ENCODE data around the gene MVK. TPM values are rescaled to one million over a fixed set of nuclear protein-coding genes. Genes with fewer than 3 reads are reported as not detected.

Gene MVK
- total and polyA plus RNA-seq, 2 donors (not counting 1 experiment from before 2014, with no cell fraction given) = 18.8 to 22.1 TPM

DNA sequence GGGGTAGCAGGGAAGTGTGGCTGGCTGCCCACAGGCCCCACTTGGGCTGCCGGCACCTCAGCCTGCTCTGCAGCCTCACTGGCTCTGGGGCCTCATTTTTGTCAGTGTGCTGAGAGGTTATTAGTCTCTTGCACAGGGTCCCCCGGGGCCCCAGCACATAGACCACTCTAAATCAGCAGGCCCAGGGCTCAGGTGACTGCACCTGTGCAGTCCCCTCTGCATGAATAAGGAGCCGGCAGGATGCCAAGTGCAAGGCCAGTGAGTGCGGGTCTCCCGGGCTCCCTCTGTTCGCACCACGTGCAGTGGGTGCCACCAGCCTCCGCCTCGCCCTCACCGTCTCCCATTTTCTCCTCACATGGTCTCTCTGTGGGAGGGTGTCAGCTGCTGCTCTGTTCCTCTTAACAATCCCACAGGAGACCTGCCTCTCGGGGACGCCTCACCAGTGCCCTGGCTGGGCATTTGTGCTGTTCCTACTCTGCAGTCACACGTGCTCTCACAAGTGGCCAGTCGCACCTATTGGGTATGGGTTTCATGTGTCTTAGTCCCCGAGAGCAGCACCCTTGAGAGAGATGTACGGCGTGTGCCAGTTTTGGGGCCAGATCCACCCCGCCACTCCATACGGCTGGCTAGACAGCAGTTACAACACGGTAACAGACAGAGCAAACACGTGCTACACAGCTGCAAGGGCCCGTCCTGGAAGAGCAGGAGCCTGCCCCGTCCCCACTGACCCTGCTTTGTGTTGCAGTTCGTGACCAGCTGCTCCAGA, 40.7 kb upstream of the MVK start:
- H3K4me2 ChIP-seq (ENCODE audit: extremely low read depth, insufficient read depth, low read length) = no peak overlapping the region
- H3K79me2 ChIP-seq (ENCODE audit: control insufficient read depth, insufficient read depth, low read length) = no peaks in the 10 kb centered on the region
- H4K20me1 ChIP-seq (ENCODE audit: control insufficient read depth, extremely low read depth, insufficient read depth, low read length) = no peaks in the 10 kb centered on the region
- no peaks in the 10 kb centered on the region for H3K4me1 ChIP-seq (ENCODE audit: control insufficient read depth, extremely low read depth, insufficient read depth, low read length)
- TF ChIP-seq, protein P1, sequence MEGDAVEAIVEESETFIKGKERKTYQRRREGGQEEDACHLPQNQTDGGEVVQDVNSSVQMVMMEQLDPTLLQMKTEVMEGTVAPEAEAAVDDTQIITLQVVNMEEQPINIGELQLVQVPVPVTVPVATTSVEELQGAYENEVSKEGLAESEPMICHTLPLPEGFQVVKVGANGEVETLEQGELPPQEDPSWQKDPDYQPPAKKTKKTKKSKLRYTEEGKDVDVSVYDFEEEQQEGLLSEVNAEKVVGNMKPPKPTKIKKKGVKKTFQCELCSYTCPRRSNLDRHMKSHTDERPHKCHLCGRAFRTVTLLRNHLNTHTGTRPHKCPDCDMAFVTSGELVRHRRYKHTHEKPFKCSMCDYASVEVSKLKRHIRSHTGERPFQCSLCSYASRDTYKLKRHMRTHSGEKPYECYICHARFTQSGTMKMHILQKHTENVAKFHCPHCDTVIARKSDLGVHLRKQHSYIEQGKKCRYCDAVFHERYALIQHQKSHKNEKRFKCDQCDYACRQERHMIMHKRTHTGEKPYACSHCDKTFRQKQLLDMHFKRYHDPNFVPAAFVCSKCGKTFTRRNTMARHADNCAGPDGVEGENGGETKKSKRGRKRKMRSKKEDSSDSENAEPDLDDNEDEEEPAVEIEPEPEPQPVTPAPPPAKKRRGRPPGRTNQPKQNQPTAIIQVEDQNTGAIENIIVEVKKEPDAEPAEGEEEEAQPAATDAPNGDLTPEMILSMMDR (conservative IDR thresholded peaks at IDR 0.05 in 1 of 2, IDR thresholded peaks at IDR 0.05 in 1 of 2; ENCODE audit: low read depth in 1 of 2, low read length in 2 of 2) = no peak
- no peak for TF ChIP-seq EZH2 (IDR thresholded peaks at IDR 0.05; ENCODE audit: low read length, missing control alignments)
- H3K4me3 ChIP-seq (replicated peaks in 1 of 4; ENCODE audit: control extremely low read depth in 1 of 4, insufficient read depth in 1 of 4, low read depth in 3 of 4, low read length in 4 of 4) = no peak overlapping the region
- no peaks in the 10 kb centered on the region for H3K9me3 ChIP-seq (ENCODE audit: control insufficient read depth, insufficient read depth, low read depth, low read length)
- H2AFZ ChIP-seq (ENCODE audit: low read length) = no peak overlapping the region
- DNase-seq (ENCODE audit: low read depth in 2 of 2) = no peak
- peaks cover 2% of the 10 kb centered on the region for H3K36me3 ChIP-seq (ENCODE audit: control insufficient read depth, insufficient read depth, low read length)
- no peak overlapping the region for H3K9ac ChIP-seq (ENCODE audit: insufficient read depth, low read length)
- no peaks in the 10 kb centered on the region for H3K27me3 ChIP-seq (ENCODE audit: control insufficient read depth, insufficient read depth, low read length)
- H3K27ac ChIP-seq (ENCODE audit: insufficient read depth, low read length) = no peak overlapping the region

DNA sequence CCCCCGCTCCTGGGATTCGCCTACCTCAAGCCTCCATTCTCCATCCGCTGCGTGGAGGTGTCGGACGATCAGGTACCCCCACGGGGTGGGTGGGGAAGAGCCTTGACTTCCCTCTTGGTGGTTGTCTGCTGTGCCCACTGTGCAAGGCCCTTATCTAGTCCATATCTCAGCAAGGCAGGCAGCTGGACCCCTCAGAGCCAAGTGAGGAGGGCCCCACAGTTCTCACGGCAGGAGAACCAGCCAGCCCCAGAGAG, 40.2 kb upstream of the MVK start:
- Histone ChIP-seq H3K9ac (ENCODE audit: insufficient read depth, low read length) (no peak overlapping the region), H3K27me3 (ENCODE audit: control insufficient read depth, insufficient read depth, low read length) (no peaks in the 10 kb centered on the region), H3K9me3 (ENCODE audit: control insufficient read depth, insufficient read depth, low read depth, low read length) (no peaks in the 10 kb centered on the region), H3K4me3 (replicated peaks in 1 of 4; ENCODE audit: control extremely low read depth in 1 of 4, insufficient read depth in 1 of 4, low read depth in 3 of 4, low read length in 4 of 4) (no peak overlapping the region), H3K27ac (ENCODE audit: insufficient read depth, low read length) (no peak overlapping the region), H3K4me2 (ENCODE audit: extremely low read depth, insufficient read depth, low read length) (no peak overlapping the region), H3K4me1 (ENCODE audit: control insufficient read depth, extremely low read depth, insufficient read depth, low read length) (no peaks in the 10 kb centered on the region), H3K79me2 (ENCODE audit: control insufficient read depth, insufficient read depth, low read length) (no peaks in the 10 kb centered on the region), H4K20me1 (ENCODE audit: control insufficient read depth, extremely low read depth, insufficient read depth, low read length) (no peaks in the 10 kb centered on the region), H2AFZ (ENCODE audit: low read length) (no peak overlapping the region), H3K36me3 (ENCODE audit: control insufficient read depth, insufficient read depth, low read length) (peaks cover 2% of the 10 kb centered on the region)
- TF ChIP-seq, protein P1 (conservative IDR thresholded peaks at IDR 0.05 in 1 of 2, IDR thresholded peaks at IDR 0.05 in 1 of 2; ENCODE audit: low read depth in 1 of 2, low read length in 2 of 2) = no peak
- no peak for TF ChIP-seq EZH2 (IDR thresholded peaks at IDR 0.05; ENCODE audit: low read length, missing control alignments)
- no peak for DNase-seq (ENCODE audit: low read depth in 2 of 2)

- Histone ChIP-seq H3K4me2 (ENCODE audit: extremely low read depth, insufficient read depth, low read length) (no peak overlapping the region), H3K27me3 (ENCODE audit: control insufficient read depth, insufficient read depth, low read length) (no peaks in the 10 kb centered on the region), H4K20me1 (ENCODE audit: control insufficient read depth, extremely low read depth, insufficient read depth, low read length) (no peaks in the 10 kb centered on the region), H3K4me3 (replicated peaks in 1 of 4; ENCODE audit: control extremely low read depth in 1 of 4, insufficient read depth in 1 of 4, low read depth in 3 of 4, low read length in 4 of 4) (no peak overlapping the region), H3K27ac (ENCODE audit: insufficient read depth, low read length) (no peak overlapping the region), H3K9ac (ENCODE audit: insufficient read depth, low read length) (no peak overlapping the region), H3K79me2 (ENCODE audit: control insufficient read depth, insufficient read depth, low read length) (no peaks in the 10 kb centered on the region), H3K9me3 (ENCODE audit: control insufficient read depth, insufficient read depth, low read depth, low read length) (no peaks in the 10 kb centered on the region), H3K36me3 (ENCODE audit: control insufficient read depth, insufficient read depth, low read length) (peaks cover 2% of the 10 kb centered on the region), H2AFZ (ENCODE audit: low read length) (no peak overlapping the region), H3K4me1 (ENCODE audit: control insufficient read depth, extremely low read depth, insufficient read depth, low read length) (no peaks in the 10 kb centered on the region)
- no peak for TF ChIP-seq EZH2 (IDR thresholded peaks at IDR 0.05; ENCODE audit: low read length, missing control alignments)
- TF ChIP-seq, protein P1 (conservative IDR thresholded peaks at IDR 0.05 in 1 of 2, IDR thresholded peaks at IDR 0.05 in 1 of 2; ENCODE audit: low read depth in 1 of 2, low read length in 2 of 2) = no peak
- no peak for DNase-seq (ENCODE audit: low read depth in 2 of 2)
Measured at GRCh38 chr12:109534456-109534855, 39.1 kb upstream of the MVK start.

All from fibroblast of lung (primary cell).